Colonic mucosa (tissue), 4 donors: ENCODE results near the gene AP3M1. TPM values are rescaled to one million over a fixed set of nuclear protein-coding genes. Genes with fewer than 3 reads are reported as not detected.

Experiments
- DNase-seq: peaks from one replicate; pipeline ENCODE4 v3.0.0-alpha.2; 2020
- H3K27ac ChIP-seq: fragments of 200-600 bp; one replicate; pipeline ENCODE4 v1.8.0; 2021
- H3K27me3 ChIP-seq: fragments of 200-600 bp; one replicate; pipeline ENCODE4 v1.8.0; 2021
- H3K36me3 ChIP-seq: fragments of 200-600 bp; one replicate; pipeline ENCODE4 v1.8.0; 2021
- H3K4me1 ChIP-seq: fragments of 200-600 bp; one replicate; pipeline ENCODE4 v1.8.0; 2021; ENCODE audit warnings: mild to moderate bottlenecking
- H3K4me3 ChIP-seq: fragments of 200-600 bp; one replicate; pipeline ENCODE4 v1.8.0; 2021
- H3K9ac ChIP-seq, 2 donors: one replicate each; pipeline ENCODE4 v1.7.0; 2013; ENCODE audit warnings: control low read depth in 2 of 2, low read depth in 2 of 2, low read length in 2 of 2
- H3K9me3 ChIP-seq: fragments of 200-600 bp; one replicate; pipeline ENCODE4 v1.8.0; 2021
- intact Hi-C: fragments of 100-400 bp; cut with DNase I; formaldehyde crosslinking; loops from one replicate; pipeline ENCODE4 v1.14.1; 2022
- total RNA-seq, 2 donors: library from RNA; stranded (reverse); fragmentation: NEBNext Ultra II Directional in 1 of 2; extraction: Animal tissue kit (Norgen Biotek cat#: 25700) in 1 of 2; gene quantifications; one replicate each; pipeline ENCODE4 v1.2.1, GENCODE V29; 2021
- TF ChIP-seq, protein P1 (sequence below): fragments of 200-600 bp; IDR thresholded peaks from one replicate; pipeline ENCODE4 v1.8.0; 2022; ENCODE audit warnings: antibody characterized with exemption, mild to moderate bottlenecking
- donor health status: healthy.
- donor health status: DM: no; HTN: no; CAD: no.
- donor health status: DM: no; HTN: no; CAD: no.

The AP3M1 gene
- total RNA-seq, 2 donors from 2014 or later: 30.5 to 31.7 TPM

DNA sequence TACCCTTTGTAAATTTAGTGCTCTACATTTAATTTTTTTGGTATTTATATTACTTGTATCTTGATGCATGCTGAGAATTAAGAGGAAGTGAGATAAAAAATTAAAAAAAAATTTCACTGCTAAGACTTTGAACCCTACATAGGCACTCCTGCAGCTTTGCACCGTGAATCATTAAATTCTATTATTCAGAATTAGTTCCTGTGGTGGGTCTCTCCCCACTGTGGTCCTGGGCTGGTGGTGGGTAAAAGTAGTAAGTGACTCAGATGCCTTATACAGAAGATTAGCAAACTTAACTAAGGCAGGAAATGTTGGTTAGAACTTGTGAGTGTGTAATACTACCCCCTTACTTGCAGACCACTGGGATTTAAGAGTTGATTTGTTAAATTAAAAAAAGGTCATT, 72.6 kb downstream of the AP3M1 start:
- H3K4me1 ChIP-seq: no peaks in the 10 kb centered on the region
- no peak overlapping the region for H3K4me3 ChIP-seq
- peaks cover 14% of the 10 kb centered on the region for H3K36me3 ChIP-seq
- intact Hi-C loops: no loop called here
- DNase-seq: no peak
- TF ChIP-seq, protein P1, sequence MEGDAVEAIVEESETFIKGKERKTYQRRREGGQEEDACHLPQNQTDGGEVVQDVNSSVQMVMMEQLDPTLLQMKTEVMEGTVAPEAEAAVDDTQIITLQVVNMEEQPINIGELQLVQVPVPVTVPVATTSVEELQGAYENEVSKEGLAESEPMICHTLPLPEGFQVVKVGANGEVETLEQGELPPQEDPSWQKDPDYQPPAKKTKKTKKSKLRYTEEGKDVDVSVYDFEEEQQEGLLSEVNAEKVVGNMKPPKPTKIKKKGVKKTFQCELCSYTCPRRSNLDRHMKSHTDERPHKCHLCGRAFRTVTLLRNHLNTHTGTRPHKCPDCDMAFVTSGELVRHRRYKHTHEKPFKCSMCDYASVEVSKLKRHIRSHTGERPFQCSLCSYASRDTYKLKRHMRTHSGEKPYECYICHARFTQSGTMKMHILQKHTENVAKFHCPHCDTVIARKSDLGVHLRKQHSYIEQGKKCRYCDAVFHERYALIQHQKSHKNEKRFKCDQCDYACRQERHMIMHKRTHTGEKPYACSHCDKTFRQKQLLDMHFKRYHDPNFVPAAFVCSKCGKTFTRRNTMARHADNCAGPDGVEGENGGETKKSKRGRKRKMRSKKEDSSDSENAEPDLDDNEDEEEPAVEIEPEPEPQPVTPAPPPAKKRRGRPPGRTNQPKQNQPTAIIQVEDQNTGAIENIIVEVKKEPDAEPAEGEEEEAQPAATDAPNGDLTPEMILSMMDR: no peak
- no peak overlapping the region for H3K27ac ChIP-seq
- H3K9ac ChIP-seq: no peak overlapping the region
- H3K27me3 ChIP-seq: no peaks in the 10 kb centered on the region
- H3K9me3 ChIP-seq: no peaks in the 10 kb centered on the region

DNA sequence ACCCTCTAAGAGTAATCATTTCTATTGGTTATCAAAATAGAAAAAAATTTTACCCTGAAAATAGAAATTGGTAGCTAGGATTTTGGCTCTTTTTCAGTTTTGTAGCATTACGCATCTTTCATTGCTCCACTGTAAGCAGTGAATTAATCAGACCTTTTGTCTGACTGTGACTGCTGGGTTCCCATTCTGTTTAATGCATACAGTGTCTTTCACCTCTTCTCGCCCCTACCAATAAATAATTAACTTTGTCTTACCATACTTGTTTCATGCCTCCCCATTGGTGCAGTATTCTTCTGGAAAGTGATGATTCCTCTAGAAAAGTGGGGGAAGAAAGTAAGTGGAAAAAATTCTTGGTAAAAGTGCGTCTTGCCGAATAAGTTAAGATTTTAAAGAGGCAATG, 73.2 kb downstream of the AP3M1 start:
- TF ChIP-seq, protein P1: no peak
- no peak overlapping the region for H3K4me3 ChIP-seq
- no peak for DNase-seq
- H3K9ac ChIP-seq: no peak overlapping the region
- H3K9me3 ChIP-seq: no peaks in the 10 kb centered on the region
- no peaks in the 10 kb centered on the region for H3K4me1 ChIP-seq
- H3K27me3 ChIP-seq: no peaks in the 10 kb centered on the region
- no peak overlapping the region for H3K27ac ChIP-seq
- intact Hi-C loops: no loop called here
- peaks cover 15% of the 10 kb centered on the region for H3K36me3 ChIP-seq

DNA sequence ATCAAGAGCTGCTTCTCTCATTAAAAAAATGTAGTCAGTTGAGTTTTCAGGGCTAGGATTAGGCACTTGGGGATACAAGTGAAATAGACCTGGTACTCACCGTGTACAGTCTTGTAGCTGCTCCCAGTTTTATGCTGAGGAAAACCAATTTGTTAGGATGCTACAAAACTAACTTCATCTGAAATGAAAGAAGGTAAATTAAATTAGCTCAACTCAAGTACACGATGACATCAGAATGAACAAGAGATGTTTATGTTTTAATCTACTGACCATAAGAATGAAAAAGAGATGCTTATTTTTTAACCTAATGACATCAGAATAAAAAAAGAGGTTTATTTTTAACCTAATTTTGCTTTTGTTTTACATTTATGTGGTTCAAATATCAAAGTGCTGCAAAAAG, 73.7 kb downstream of the AP3M1 start:
- intact Hi-C loops: no loop called here
- DNase-seq: no peak
- H3K9ac ChIP-seq: no peak overlapping the region
- no peak overlapping the region for H3K27ac ChIP-seq
- no peaks in the 10 kb centered on the region for H3K27me3 ChIP-seq
- no peak overlapping the region for H3K4me3 ChIP-seq
- no peaks in the 10 kb centered on the region for H3K4me1 ChIP-seq
- peaks cover 15% of the 10 kb centered on the region for H3K36me3 ChIP-seq
- TF ChIP-seq, protein P1: no peak
- H3K9me3 ChIP-seq: no peaks in the 10 kb centered on the region

DNA sequence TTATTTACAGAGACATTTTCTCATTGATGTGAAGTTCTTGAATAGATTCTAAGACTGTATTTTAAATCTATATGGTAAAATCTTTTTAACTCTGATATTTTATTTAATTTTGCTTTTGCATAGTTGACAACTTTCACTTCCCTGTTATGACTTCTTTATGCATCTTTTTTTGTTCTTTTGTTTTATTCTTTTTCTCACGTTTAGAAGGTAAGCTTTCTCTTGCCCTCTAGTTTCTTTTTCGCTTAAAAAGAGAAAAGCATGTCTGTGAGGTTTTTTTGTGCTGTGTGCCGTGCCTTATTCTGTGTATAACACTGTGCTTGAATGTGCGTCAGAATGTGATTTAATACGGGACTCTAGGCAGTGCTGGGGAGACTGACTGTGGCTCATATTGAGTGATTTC, 74.7 kb downstream of the AP3M1 start:
- no peak for DNase-seq
- Histone ChIP-seq H3K4me3 (no peak overlapping the region), H3K9ac (no peak overlapping the region), H3K27me3 (no peaks in the 10 kb centered on the region), H3K27ac (no peak overlapping the region), H3K36me3 (peaks cover 15% of the 10 kb centered on the region), H3K9me3 (no peaks in the 10 kb centered on the region), H3K4me1 (no peaks in the 10 kb centered on the region)
- TF ChIP-seq, protein P1: no peak
- intact Hi-C loops: no loop called here

DNA sequence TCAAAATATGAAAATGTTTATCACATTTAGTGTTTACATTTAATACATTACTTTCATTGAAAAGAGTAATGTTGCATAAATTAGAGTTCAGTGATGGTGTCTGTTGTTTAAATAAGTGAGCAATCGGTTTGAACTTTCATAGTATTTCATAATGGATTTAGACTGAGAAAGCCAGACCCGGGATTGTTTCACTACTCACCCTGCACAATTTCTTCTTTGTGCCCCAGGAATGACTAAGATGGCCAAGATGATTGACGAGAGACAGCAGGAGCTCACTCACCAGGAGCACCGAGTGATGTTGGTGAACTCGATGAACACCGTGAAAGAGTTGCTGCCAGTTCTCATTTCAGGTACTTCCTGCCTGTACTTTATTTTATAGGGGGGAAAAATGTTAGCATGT, 78.1 kb downstream of the AP3M1 start:
- Histone ChIP-seq H3K4me1 (no peaks in the 10 kb centered on the region), H3K27ac (no peak overlapping the region), H3K9me3 (no peaks in the 10 kb centered on the region), H3K9ac (no peak overlapping the region), H3K27me3 (no peaks in the 10 kb centered on the region), H3K4me3 (no peak overlapping the region), H3K36me3 (peaks cover 15% of the 10 kb centered on the region)
- DNase-seq: no peak
- TF ChIP-seq, protein P1: no peak
- intact Hi-C loops: no loop called here

DNA sequence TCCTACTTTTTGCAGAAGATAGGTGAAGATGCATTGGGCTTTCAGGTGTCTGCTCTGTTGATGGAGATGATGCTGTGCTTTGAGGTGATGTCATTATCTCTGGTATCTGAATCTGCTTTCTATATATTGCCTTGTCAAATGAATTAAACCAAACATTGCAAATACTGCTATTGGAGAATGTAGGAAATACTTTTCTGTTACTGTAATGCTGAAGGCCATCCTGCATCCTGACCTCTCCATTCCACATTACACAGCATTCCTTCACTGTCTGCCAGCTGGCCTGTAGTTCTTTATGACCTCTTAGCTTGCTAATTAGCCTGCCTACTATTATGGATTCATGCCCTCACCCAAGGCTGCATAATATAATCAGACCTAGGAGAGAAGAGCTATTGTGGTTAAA, 79.5 kb downstream of the AP3M1 start:
- Histone ChIP-seq H3K9ac (no peak overlapping the region), H3K27me3 (no peaks in the 10 kb centered on the region), H3K4me1 (no peaks in the 10 kb centered on the region), H3K36me3 (peaks cover 15% of the 10 kb centered on the region), H3K9me3 (no peaks in the 10 kb centered on the region), H3K4me3 (no peak overlapping the region), H3K27ac (no peak overlapping the region)
- TF ChIP-seq, protein P1: no peak
- intact Hi-C loops: no loop called here
- no peak for DNase-seq
